Gastrocnemius medialis (tissue), 4 donors: Measurements from ENCODE around the gene XYLT2. TPM values are rescaled to one million over a fixed set of nuclear protein-coding genes. Genes with fewer than 3 reads are reported as not detected.
A peak's percentile ranks its signal among the peaks of the same experiment; 100 is the strongest.

ENCODE experiments used
- ATAC-seq, 2 donors: fragments of 150-250 bp; one replicate each; pipeline ENCODE4 v1.9.1; 2016
- DNase-seq, 2 donors: peaks; one replicate each; pipeline ENCODE4 v3.0.0-alpha.2; 2019
- H3K27ac ChIP-seq, 4 donors: fragments of 200-600 bp; sonication (generic); 1 replicate in 1 of 4; 2 replicates in 3 of 4; pipeline ENCODE4 v1.5.1; 2016 to 2018; ENCODE audit warnings: mild to moderate bottlenecking in 2 of 4, moderate library complexity in 1 of 4
- H3K27me3 ChIP-seq, 3 donors: fragments of 200-600 bp; sonication (generic) in 2 of 3; 1 replicate in 1 of 3; 2 replicates in 2 of 3; pipeline versions ENCODE4 v1.5.1 to v1.6.0; 2016 to 2019; ENCODE audit warnings: mild to moderate bottlenecking in 1 of 3, moderate library complexity in 1 of 3
- H3K36me3 ChIP-seq, 2 donors: fragments of 200-600 bp; sonication (generic) in 1 of 2; one replicate each; pipeline ENCODE4 v1.5.1; 2017 to 2018
- H3K4me1 ChIP-seq, 2 donors: fragments of 200-600 bp; sonication (generic) in 1 of 2; one replicate each; pipeline ENCODE4 v1.5.1; 2016 to 2017; ENCODE audit warnings: mild to moderate bottlenecking in 2 of 2
- H3K4me3 ChIP-seq, 4 donors: fragments of 200-600 bp; sonication (generic) in 3 of 4; 1 replicate in 1 of 4; 2 replicates in 3 of 4; pipeline ENCODE4 v1.5.1; 2016 to 2019; ENCODE audit warnings: mild to moderate bottlenecking in 2 of 4
- H3K9me3 ChIP-seq, 3 donors: fragments of 200-600 bp; sonication (generic) in 2 of 3; 1 replicate in 1 of 3; 2 replicates in 2 of 3; pipeline ENCODE4 v1.5.1; 2016 to 2019
- POLR2A ChIP-seq, 2 donors: fragments of 450-650 bp; IDR thresholded peaks; one replicate each; pipeline ENCODE4 v1.6.1; 2017; ENCODE audit warnings: antibody characterized with exemption in 2 of 2, mild to moderate bottlenecking in 2 of 2, moderate library complexity in 2 of 2
- in situ Hi-C, 4 donors: fragments of 200-750 bp; cut with MboI; loops; one replicate each; pipeline versions ENCODE4 v1.15.0 to v1.8.0; 2017; ENCODE audit warnings: low sequenced_read_pairs in 4 of 4
- intact Hi-C: fragments of 100-400 bp; cut with DNase I; formaldehyde crosslinking; loops from one replicate; pipeline ENCODE4 v1.15.1; 2023; ENCODE audit warnings: low total_unique reads
- total RNA-seq, 4 donors: library from RNA; depleted of rRNA; stranded (reverse); fragments of >200 nt; gene quantifications; one replicate each; pipeline versions ENCODE4 v1.1.0 to v1.2.3, GENCODE V29; 2016
- TF ChIP-seq, protein P1 (sequence below), 5 experiments: fragments of 450-650 bp in 3 of 5; fragments of 200-600 bp in 2 of 5; sonication (generic) in 2 of 5; IDR thresholded peaks in 4 of 5; conservative IDR thresholded peaks in 1 of 5; 1 replicate in 4 of 5; 2 replicates in 1 of 5; pipeline ENCODE4 v1.5.1; 2016 to 2019; ENCODE audit warnings: antibody characterized with exemption in 5 of 5, mild to moderate bottlenecking in 3 of 5, moderate library complexity in 3 of 5

The XYLT2 gene
- total RNA-seq, 4 donors from 2014 or later = 7.9 to 12.6 (median 9.8) TPM

- DNase-seq (no peak), ATAC-seq (no peak)
- Histone ChIP-seq H3K27me3 (no peaks in the 10 kb centered on the region), H3K27ac (no peak overlapping the region), H3K4me1 (peaks cover 0 to 5% of the 10 kb centered on the region in 2 donors), H3K9me3 (no peaks in the 10 kb centered on the region), H3K36me3 (peaks cover 0 to 36% of the 10 kb centered on the region in 2 donors), H3K4me3 (no peak overlapping the region)
- in situ Hi-C loops (loop anchor here in 1 of 4 donors (5.0 kb wide), 1 partner anchor 127 kb away; no protein-coding TSS in a partner anchor), intact Hi-C loops (loop anchor here (5.0 kb wide), 1 partner anchor 122 kb away; no protein-coding TSS in a partner anchor)
- TF ChIP-seq POLR2A (IDR thresholded peaks at IDR 0.05) = no peak
- TF ChIP-seq, protein P1, sequence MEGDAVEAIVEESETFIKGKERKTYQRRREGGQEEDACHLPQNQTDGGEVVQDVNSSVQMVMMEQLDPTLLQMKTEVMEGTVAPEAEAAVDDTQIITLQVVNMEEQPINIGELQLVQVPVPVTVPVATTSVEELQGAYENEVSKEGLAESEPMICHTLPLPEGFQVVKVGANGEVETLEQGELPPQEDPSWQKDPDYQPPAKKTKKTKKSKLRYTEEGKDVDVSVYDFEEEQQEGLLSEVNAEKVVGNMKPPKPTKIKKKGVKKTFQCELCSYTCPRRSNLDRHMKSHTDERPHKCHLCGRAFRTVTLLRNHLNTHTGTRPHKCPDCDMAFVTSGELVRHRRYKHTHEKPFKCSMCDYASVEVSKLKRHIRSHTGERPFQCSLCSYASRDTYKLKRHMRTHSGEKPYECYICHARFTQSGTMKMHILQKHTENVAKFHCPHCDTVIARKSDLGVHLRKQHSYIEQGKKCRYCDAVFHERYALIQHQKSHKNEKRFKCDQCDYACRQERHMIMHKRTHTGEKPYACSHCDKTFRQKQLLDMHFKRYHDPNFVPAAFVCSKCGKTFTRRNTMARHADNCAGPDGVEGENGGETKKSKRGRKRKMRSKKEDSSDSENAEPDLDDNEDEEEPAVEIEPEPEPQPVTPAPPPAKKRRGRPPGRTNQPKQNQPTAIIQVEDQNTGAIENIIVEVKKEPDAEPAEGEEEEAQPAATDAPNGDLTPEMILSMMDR (IDR thresholded peaks at IDR 0.05 in 4 of 5, conservative IDR thresholded peaks at IDR 0.05 in 1 of 5) = no peak
Observed at GRCh38 chr17:50360486-50361115, 14.7 kb downstream of the XYLT2 start.

GRCh38 chr17:50361561-50362480, 15.9 kb downstream of the XYLT2 start:
- no peaks in the 10 kb centered on the region for H3K9me3 ChIP-seq
- ATAC-seq = peak; percentile 67 to 86

GRCh38 chr17:50362661-50363060, 16.7 kb downstream of the XYLT2 start:
- Histone ChIP-seq H3K4me1 (peaks cover 0 to 5% of the 10 kb centered on the region in 2 donors), H3K27me3 (no peaks in the 10 kb centered on the region), H3K36me3 (peaks cover 0 to 36% of the 10 kb centered on the region in 2 donors), H3K4me3 (no peak overlapping the region), H3K9me3 (no peaks in the 10 kb centered on the region), H3K27ac (no peak overlapping the region)
- ATAC-seq (no peak), DNase-seq (no peak)
- TF ChIP-seq, protein P1 (IDR thresholded peaks at IDR 0.05 in 4 of 5, conservative IDR thresholded peaks at IDR 0.05 in 1 of 5) = no peak
- TF ChIP-seq POLR2A (IDR thresholded peaks at IDR 0.05) = no peak
- in situ Hi-C loops = loop anchor here in 1 of 4 donors (5.0 kb wide), 1 partner anchor 125 kb away; no protein-coding TSS in a partner anchor
- intact Hi-C loops = loop anchor here (5.0 kb wide), 1 partner anchor 120 kb away; no protein-coding TSS in a partner anchor

More at GRCh38 chr17:50361561-50362480, 15.9 kb downstream of the XYLT2 start:
- no peak for TF ChIP-seq POLR2A (IDR thresholded peaks at IDR 0.05)
- TF ChIP-seq, protein P1 (IDR thresholded peaks at IDR 0.05 in 4 of 5, conservative IDR thresholded peaks at IDR 0.05 in 1 of 5) = peak; percentile 48 to 77 (median 65)
- peaks cover 0 to 5% of the 10 kb centered on the region in 2 donors for H3K4me1 ChIP-seq
- no peak overlapping the region for H3K4me3 ChIP-seq
- peaks cover 0 to 36% of the 10 kb centered on the region in 2 donors for H3K36me3 ChIP-seq
- DNase-seq = peak in 1 of 2 donors; percentile 48
- peak overlapping the region in 1 of 4 donors; percentile 23 for H3K27ac ChIP-seq
- intact Hi-C loops (loop anchor here (5.0 kb wide), 1 partner anchor 120 kb away; no protein-coding TSS in a partner anchor), in situ Hi-C loops (loop anchor here in 1 of 4 donors (5.0 kb wide), 1 partner anchor 125 kb away; no protein-coding TSS in a partner anchor)
- H3K27me3 ChIP-seq = no peaks in the 10 kb centered on the region

- H3K4me1 ChIP-seq = peaks cover 0 to 5% of the 10 kb centered on the region in 2 donors
- TF ChIP-seq POLR2A (IDR thresholded peaks at IDR 0.05) = no peak
- TF ChIP-seq, protein P1 (IDR thresholded peaks at IDR 0.05 in 4 of 5, conservative IDR thresholded peaks at IDR 0.05 in 1 of 5) = no peak
- in situ Hi-C loops (loop anchor here in 1 of 4 donors (5.0 kb wide), 1 partner anchor 124 kb away; no protein-coding TSS in a partner anchor), intact Hi-C loops (loop anchor here (5.0 kb wide), 1 partner anchor 119 kb away; no protein-coding TSS in a partner anchor)
- peaks cover 0 to 37% of the 10 kb centered on the region in 2 donors for H3K36me3 ChIP-seq
- no peaks in the 10 kb centered on the region for H3K9me3 ChIP-seq
- H3K27me3 ChIP-seq = no peaks in the 10 kb centered on the region
- H3K4me3 ChIP-seq = no peak overlapping the region
- ATAC-seq = no peak
- DNase-seq = no peak
- H3K27ac ChIP-seq = no peak overlapping the region
Observed at GRCh38 chr17:50363217-50364060, 17.5 kb downstream of the XYLT2 start.
